HepG2 (cell line): ENCODE results near the gene B3GALT5.

ENCODE experiments used
- CHD2 ChIP-seq: IDR thresholded peaks from 2 replicates; pipeline ENCODE4 v1.6.1; 2011; ENCODE audit warnings: low read depth, low read length, improper control_type of control experiment
- KDM4B ChIP-seq: sonication (generic); formaldehyde crosslinking; IDR thresholded peaks from 2 replicates; pipeline ENCODE4 v1.4.0; 2020; ENCODE audit warnings: missing genetic modification reagents
- KDM5A ChIP-seq: fragments of 200-600 bp; sonication (generic); IDR thresholded peaks from 2 replicates; pipeline ENCODE4 v1.7.0; 2018; ENCODE audit warnings: antibody characterized with exemption, mild to moderate bottlenecking, low read length, borderline replicate concordance
- POLR2AphosphoS5 ChIP-seq: IDR thresholded peaks from 2 replicates; pipeline ENCODE4 v1.6.1; 2012; ENCODE audit warnings: low read depth, low read length
- RBAK ChIP-seq: sonication (generic); formaldehyde crosslinking; IDR thresholded peaks from 2 replicates; pipeline ENCODE4 v1.5.1; 2020; ENCODE audit warnings: mild to moderate bottlenecking, missing genetic modification reagents
- TAF1 ChIP-seq: sonication (generic); formaldehyde crosslinking; IDR thresholded peaks from 2 replicates; pipeline ENCODE4 v1.4.0; 2020; ENCODE audit warnings: missing genetic modification reagents
- U2AF1 ChIP-seq: fragments of 200-400 bp; formaldehyde crosslinking; optimal IDR thresholded peaks from 2 replicates; pipeline ENCODE3; 2017; ENCODE audit warnings: mild to moderate bottlenecking, low read depth, low read length
- ZBTB8A ChIP-seq: sonication (generic); formaldehyde crosslinking; IDR thresholded peaks from 2 replicates; pipeline ENCODE4 v1.4.0; 2020; ENCODE audit warnings: mild to moderate bottlenecking, low read depth, missing genetic modification reagents, borderline replicate concordance
- ZFP36 ChIP-seq: fragments of 150-350 bp; IDR thresholded peaks from 2 replicates; pipeline ENCODE4 v1.6.1; 2018; ENCODE audit warnings: borderline replicate concordance, low read length, low read depth; ENCODE audit not compliant: partially characterized antibody
- ZNF780A ChIP-seq: sonication (generic); formaldehyde crosslinking; IDR thresholded peaks from 2 replicates; pipeline ENCODE4 v1.8.0; 2022; ENCODE audit warnings: mild to moderate bottlenecking, missing genetic modification reagents, moderate library complexity
- TF ChIP-seq, protein P1 (sequence below), 2 experiments: fragments of 450-650 bp in 1 of 2; sonication (generic) in 1 of 2; formaldehyde crosslinking; IDR thresholded peaks; 2 replicates each; pipeline versions ENCODE4 v1.5.0 to v1.8.0; 2020 to 2022; ENCODE audit warnings: mild to moderate bottlenecking in 1 of 2, missing genetic modification reagents in 1 of 2
- TF ChIP-seq, protein P2 (sequence below): sonication (generic); formaldehyde crosslinking; IDR thresholded peaks from 2 replicates; pipeline ENCODE4 v1.4.0; 2020; ENCODE audit warnings: missing genetic modification reagents, borderline replicate concordance
- TF ChIP-seq, protein P3 (sequence below): sonication (generic); formaldehyde crosslinking; IDR thresholded peaks from 2 replicates; pipeline ENCODE4 v1.4.0; 2020; ENCODE audit warnings: missing genetic modification reagents

DNA sequence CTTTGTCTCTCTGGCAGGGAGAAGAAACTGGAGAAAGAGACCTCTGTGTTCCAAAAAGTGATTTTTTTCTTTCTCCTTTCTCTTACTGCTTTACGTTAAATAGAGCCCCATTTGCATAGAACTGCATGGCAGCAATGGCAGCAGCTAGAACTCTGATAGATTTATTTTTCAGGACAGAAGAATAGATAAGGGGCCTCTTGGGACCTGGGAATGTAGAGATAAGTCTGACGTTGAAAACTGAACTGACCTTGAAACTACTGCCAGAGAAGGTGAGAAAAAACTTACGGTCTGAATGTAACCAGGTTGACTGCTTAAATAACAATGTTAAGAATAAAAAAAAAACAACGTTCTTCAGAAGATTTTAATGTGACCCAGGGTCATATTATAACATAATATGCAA lies 25.4 kb upstream of the B3GALT5 start:
- TF ChIP-seq POLR2AphosphoS5: no peak
- no peak for TF ChIP-seq RBAK
- TF ChIP-seq, protein P1, sequence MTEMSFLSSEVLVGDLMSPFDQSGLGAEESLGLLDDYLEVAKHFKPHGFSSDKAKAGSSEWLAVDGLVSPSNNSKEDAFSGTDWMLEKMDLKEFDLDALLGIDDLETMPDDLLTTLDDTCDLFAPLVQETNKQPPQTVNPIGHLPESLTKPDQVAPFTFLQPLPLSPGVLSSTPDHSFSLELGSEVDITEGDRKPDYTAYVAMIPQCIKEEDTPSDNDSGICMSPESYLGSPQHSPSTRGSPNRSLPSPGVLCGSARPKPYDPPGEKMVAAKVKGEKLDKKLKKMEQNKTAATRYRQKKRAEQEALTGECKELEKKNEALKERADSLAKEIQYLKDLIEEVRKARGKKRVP (CRISPR knock-in tag; IDR thresholded peaks at IDR 0.05): no peak
- TF ChIP-seq ZNF780A (CRISPR knock-in tag): no peak
- TF ChIP-seq, protein P2, sequence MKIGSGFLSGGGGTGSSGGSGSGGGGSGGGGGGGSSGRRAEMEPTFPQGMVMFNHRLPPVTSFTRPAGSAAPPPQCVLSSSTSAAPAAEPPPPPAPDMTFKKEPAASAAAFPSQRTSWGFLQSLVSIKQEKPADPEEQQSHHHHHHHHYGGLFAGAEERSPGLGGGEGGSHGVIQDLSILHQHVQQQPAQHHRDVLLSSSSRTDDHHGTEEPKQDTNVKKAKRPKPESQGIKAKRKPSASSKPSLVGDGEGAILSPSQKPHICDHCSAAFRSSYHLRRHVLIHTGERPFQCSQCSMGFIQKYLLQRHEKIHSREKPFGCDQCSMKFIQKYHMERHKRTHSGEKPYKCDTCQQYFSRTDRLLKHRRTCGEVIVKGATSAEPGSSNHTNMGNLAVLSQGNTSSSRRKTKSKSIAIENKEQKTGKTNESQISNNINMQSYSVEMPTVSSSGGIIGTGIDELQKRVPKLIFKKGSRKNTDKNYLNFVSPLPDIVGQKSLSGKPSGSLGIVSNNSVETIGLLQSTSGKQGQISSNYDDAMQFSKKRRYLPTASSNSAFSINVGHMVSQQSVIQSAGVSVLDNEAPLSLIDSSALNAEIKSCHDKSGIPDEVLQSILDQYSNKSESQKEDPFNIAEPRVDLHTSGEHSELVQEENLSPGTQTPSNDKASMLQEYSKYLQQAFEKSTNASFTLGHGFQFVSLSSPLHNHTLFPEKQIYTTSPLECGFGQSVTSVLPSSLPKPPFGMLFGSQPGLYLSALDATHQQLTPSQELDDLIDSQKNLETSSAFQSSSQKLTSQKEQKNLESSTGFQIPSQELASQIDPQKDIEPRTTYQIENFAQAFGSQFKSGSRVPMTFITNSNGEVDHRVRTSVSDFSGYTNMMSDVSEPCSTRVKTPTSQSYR: no peak
- no peak for TF ChIP-seq ZBTB8A (CRISPR knock-in tag)
- TF ChIP-seq CHD2: no peak
- no peak for TF ChIP-seq U2AF1
- TF ChIP-seq KDM5A: no peak
- TF ChIP-seq ZFP36: no peak
- TF ChIP-seq TAF1 (CRISPR knock-in tag): no peak
- TF ChIP-seq, protein P3, sequence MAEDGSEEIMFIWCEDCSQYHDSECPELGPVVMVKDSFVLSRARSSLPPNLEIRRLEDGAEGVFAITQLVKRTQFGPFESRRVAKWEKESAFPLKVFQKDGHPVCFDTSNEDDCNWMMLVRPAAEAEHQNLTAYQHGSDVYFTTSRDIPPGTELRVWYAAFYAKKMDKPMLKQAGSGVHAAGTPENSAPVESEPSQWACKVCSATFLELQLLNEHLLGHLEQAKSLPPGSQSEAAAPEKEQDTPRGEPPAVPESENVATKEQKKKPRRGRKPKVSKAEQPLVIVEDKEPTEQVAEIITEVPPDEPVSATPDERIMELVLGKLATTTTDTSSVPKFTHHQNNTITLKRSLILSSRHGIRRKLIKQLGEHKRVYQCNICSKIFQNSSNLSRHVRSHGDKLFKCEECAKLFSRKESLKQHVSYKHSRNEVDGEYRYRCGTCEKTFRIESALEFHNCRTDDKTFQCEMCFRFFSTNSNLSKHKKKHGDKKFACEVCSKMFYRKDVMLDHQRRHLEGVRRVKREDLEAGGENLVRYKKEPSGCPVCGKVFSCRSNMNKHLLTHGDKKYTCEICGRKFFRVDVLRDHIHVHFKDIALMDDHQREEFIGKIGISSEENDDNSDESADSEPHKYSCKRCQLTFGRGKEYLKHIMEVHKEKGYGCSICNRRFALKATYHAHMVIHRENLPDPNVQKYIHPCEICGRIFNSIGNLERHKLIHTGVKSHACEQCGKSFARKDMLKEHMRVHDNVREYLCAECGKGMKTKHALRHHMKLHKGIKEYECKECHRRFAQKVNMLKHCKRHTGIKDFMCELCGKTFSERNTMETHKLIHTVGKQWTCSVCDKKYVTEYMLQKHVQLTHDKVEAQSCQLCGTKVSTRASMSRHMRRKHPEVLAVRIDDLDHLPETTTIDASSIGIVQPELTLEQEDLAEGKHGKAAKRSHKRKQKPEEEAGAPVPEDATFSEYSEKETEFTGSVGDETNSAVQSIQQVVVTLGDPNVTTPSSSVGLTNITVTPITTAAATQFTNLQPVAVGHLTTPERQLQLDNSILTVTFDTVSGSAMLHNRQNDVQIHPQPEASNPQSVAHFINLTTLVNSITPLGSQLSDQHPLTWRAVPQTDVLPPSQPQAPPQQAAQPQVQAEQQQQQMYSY (CRISPR knock-in tag): no peak
- TF ChIP-seq KDM4B (CRISPR knock-in tag): no peak
